HG03045 (cell line): ENCODE results near the gene FBXO5.
"Not testable (repeated sequence)": the region's sequence is repeated elsewhere in the genome, so short reads cannot be mapped to it uniquely, and the experiment has no call there.

Experiments used
- ATAC-seq: cut with Tn5 transposase; IDR thresholded peaks from one replicate; pipeline ENCODE4 v1.9.1; 2021; ENCODE audit warnings: mild to moderate bottlenecking, moderate library complexity; ENCODE audit not compliant: unreplicated experiment

FBXO5 gene

GRCh38 chr6:152993431-152993830 lies 10.6 kb upstream of the FBXO5 start:
- no peak for ATAC-seq

DNA sequence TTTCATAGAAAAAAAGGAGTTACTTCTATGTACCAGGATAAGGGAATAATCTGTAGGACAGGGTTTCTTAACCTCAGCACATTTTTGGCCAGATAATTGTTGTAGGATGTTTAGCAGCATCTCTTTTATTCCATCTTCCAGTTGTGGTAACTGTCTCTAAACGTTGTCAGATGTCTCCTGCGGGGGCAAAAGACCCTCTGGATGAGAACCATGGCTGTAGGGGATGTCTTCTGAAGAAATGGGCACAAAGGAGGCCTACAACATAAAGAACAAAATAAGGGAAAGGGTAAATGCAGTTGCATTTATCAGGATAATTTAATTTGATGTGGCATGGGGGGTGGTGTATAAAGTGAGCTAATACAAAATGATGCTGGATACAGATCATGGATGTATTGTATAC lies 4.1 kb upstream of the FBXO5 start:
- ATAC-seq: no peak

- not testable (repeated sequence) for ATAC-seq
Measured at GRCh38 chr6:152985300-152985699, 2.5 kb upstream of the FBXO5 start.

- ATAC-seq: peak; percentile 18
Measured at GRCh38 chr6:152984513-152984872, 1.7 kb upstream of the FBXO5 start.

- peak; percentile 23 for ATAC-seq
Measured at GRCh38 chr6:152983637-152984512, 1.0 kb upstream of the FBXO5 start.

DNA sequence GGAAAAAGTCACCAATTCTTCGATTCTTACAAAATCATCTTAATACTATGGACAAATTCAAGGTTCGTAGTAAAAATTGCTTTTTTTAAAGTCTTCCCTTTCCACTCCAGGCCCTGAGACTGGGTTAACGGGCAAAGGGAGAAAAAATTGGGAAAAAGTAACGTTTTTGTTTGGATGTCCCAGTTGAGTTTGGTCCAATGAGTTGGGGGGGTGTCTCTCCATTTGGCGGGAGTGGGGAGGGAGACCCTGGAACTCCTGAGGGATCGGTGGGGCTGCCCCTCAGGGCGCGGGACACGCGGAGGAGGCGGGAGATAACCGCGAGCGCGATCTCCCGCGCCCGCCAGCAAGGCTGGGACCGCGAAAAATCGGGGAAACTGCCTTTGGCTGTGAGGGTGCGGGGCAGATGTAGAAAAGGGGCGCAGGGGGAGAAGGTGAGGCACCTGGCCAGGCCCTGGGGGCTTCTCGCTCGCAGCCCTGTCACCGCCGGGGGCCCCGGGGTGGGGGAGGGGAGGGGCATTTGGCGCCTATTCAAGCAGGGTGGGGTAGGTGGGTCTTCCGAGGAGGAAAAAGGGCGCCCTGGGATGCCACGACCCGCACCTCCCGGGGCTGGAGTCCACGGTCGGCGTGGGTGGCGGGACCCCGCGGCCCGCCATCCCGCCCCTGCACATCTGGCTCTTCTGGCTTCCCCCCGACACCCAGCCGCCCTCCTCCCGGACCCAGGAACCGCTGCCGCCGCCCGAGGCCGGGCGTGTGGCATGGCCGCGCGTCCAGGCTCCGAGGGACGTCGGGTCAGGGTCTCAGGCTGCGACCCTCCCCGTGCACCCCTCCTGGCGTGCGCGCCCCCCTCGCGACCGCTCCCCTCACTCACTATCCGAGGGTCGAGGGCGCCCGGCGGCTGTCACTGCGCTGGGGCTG lies 595 bp downstream of the FBXO5 start:
- peak; percentile 2 for ATAC-seq

- no peak for ATAC-seq
Measured at GRCh38 chr6:152981219-152981618, 1.6 kb downstream of the FBXO5 start.

DNA sequence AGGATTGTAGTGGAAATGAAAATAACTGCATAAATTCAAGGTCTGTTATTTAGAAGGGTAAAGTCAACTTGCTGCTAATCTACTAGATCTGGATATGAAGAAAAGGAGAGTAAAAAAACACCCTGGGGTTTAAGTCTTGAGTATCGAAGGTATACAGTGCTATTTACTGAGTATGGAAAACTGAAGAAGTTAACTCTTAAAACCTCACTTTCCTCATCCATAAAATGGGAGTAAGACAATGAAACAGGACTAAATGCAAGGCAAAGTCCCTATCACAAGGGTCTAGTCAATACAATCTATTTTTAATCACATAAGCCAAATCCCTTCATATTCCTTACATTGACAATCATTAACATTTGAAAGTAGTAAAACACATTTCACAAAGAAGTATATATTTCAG lies 2.2 kb downstream of the FBXO5 start:
- no peak for ATAC-seq

DNA sequence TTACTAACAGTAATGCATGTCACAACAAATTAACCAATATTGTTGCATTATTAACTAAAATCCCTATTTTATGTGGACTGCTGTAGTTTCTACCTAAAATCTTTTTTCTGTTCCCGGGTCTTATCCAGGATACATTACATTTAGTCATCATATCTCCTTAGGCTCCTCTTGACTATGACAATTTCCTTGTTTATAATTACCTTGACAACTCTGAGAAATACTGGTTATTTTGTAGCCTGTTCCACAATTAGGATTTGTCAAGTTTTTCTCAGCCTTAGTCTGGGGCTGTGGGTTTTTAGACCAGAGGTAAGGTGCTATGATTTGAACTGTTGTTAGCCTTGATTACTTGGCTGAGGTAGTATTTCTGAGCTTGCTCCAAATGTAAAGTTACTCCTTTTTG lies 3.7 kb downstream of the FBXO5 start:
- ATAC-seq: no peak

DNA sequence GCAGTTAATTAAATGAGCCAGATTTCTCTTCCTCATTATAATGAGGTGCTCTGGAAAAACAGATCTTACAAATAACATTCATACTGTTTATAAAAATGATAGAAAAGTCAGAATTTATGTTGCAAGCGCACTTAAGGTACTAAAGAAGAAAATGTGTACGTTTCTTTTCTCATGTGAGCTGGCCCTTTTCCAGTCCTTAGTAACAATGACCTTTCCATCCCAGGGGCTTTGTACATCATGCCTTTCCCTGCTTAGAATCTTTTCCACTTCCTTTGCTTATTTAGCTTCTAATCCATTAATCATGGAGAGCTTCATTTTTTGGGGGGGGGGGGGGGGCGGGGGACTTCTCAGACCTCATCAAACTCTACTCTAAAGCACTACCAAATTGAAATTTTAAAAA lies 4.8 kb downstream of the FBXO5 start:
- ATAC-seq: no peak

DNA sequence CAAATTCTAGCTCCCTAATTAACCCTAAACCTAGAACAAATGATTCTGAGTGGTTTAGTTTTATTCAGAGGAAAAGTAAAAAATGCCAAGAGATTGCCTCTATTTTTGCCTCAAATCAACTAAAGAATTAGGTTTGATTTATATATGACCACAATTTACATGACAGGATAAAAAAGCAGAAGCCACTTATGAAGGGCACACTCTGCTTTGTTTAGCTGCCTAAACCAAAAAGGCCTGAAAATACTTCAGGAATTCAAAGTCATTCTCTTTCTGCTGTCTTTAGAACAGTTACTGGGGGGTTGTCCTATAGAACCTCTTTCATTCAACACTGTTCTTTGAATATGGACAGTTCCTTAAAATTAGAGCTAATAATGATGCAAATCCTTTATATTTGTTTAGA lies 5.3 kb downstream of the FBXO5 start:
- ATAC-seq: no peak

GRCh38 chr6:152976749-152977148 lies 6.1 kb downstream of the FBXO5 start:
- ATAC-seq: no peak

- ATAC-seq: no peak
Measured at GRCh38 chr6:152975204-152975915, 7.5 kb downstream of the FBXO5 start.

GRCh38 chr6:152973916-152974315 lies 8.9 kb downstream of the FBXO5 start:
- ATAC-seq: no peak

GRCh38 chr6:152969688-152970418 lies 13.0 kb downstream of the FBXO5 start:
- no peak for ATAC-seq

DNA sequence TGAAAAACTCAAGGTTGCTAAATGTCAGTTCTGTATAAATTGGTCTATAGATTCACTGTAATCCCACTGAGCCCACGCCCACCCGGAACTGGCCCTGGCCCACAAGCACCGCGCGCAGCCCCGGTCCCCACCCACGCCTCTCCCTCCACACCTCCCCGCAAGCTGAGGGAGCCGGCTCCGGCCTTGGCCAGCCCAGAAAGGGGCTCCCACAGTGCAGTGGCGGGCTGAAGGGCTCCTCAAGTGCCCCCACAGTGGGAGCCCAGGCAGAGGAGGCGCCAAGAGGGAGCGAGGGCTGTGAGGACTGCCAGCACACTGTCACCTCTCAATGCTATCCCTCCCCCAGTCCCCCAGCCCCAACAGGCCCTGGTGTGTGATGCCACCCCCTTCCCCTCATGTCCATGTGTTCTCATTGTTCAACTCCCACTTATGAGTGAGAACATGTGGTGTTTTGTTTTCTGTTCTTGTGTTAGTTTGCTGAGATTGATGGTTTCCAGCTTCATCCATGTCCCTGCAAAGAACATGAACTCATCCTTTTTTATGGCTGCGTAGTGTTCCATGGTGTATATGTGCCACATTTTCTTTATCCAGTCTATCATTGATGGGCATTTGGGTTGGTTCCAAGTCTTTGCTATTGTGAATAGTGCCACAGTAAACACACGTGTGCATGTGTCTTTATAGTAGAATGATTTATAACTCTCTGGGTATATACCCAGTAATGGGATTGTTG lies 16.5 kb downstream of the FBXO5 start:
- ATAC-seq: not testable (repeated sequence)

DNA sequence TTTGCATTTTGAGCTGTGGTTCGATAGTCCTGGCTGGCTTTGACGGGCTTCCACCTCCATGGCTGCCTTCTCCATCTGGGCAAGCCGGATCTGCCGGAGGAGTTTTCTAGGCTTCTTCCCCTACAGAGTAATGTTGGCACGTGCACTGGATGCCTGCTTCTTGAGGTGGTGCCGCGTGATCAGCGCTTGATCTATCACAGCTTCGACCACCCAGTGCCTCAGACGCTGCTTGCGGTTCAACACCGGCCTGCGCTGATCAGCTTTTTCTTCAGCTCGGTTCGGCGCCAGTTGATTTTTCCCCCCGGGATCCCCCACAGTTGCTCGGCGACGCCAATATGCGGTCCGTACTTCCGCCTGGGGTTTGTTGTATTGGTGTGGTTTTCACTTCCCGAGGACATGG lies 23.5 kb downstream of the FBXO5 start:
- no peak for ATAC-seq

- no peak for ATAC-seq
Measured at GRCh38 chr6:152957796-152958195, 25.0 kb downstream of the FBXO5 start.

DNA sequence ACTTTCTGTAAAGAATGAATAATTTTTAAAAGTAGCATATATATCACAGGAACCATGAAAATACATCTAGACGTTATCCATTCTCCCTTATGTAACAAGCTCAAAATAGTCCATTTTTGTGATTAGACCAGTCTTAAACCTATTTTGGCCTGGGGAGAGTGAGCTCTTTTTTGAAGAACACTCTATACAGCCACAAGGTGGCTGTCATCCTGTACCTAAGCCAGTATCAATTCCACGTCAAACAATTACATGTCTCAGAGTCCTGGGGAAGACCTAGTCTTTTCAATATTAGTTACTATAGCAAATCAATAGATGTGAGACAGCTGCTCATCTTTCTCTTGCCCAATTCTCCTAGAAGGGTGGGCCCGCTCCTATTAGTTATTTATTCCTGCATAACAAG lies 28.4 kb downstream of the FBXO5 start:
- no peak for ATAC-seq
